ENCODE data around the gene DNPEP. TPM values are rescaled to one million over a fixed set of nuclear protein-coding genes. Genes with fewer than 3 reads are reported as not detected.

Gene DNPEP
- total RNA-seq, 1 donor from 2014 or later: 25.1 TPM

DNA sequence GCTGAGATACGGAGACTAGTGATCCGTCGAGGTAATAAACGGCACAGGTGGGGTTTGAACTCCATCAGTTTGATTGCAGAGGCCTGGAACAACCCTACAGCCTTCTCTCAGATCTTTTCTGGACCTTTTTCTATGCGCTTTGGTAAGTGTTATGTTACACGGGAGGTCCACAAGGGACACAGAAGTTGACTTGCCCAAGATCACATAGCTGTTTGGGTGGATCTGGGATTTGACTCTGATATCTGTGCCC, 1.1 kb upstream of the DNPEP start:
- H3K9me3 ChIP-seq (ENCODE audit: control insufficient read depth in 3 of 3, low read length in 3 of 3): no peaks in the 10 kb centered on the region
- H3K36me3 ChIP-seq (ENCODE audit: control insufficient read depth in 3 of 3, insufficient read depth in 3 of 3, low read length in 3 of 3): peaks cover 25 to 26% (median 25%) of the 10 kb centered on the region in 3 donors
- H3K27ac ChIP-seq (ENCODE audit: low read depth, low read length): peak overlapping the region; percentile 86
- peaks cover 13 to 25% (median 13%) of the 10 kb centered on the region in 3 donors for H3K4me1 ChIP-seq (ENCODE audit: control insufficient read depth in 3 of 3, insufficient read depth in 3 of 3, low read length in 3 of 3)
- H3K27me3 ChIP-seq (ENCODE audit: control insufficient read depth in 3 of 3, insufficient read depth in 3 of 3, low read length in 3 of 3): no peaks in the 10 kb centered on the region
- H3K4me3 ChIP-seq (ENCODE audit: low read length in 3 of 3): peak overlapping the region; percentile 54 to 61 (median 58)
- H3K9ac ChIP-seq (ENCODE audit: low read depth in 1 of 3, low read length in 3 of 3): peak overlapping the region; percentile 36 to 77 (median 71)

GRCh38 chr2:219388121-219388906, 602 bp upstream of the DNPEP start:
- Histone ChIP-seq H3K4me1 (ENCODE audit: control insufficient read depth in 3 of 3, insufficient read depth in 3 of 3, low read length in 3 of 3) (peaks cover 13 to 25% (median 13%) of the 10 kb centered on the region in 3 donors), H3K9me3 (ENCODE audit: control insufficient read depth in 3 of 3, low read length in 3 of 3) (no peaks in the 10 kb centered on the region), H3K9ac (ENCODE audit: low read depth in 1 of 3, low read length in 3 of 3) (peak overlapping the region; percentile 36 to 77 (median 71)), H3K36me3 (ENCODE audit: control insufficient read depth in 3 of 3, insufficient read depth in 3 of 3, low read length in 3 of 3) (peaks cover 26 to 31% (median 29%) of the 10 kb centered on the region in 3 donors), H3K27me3 (ENCODE audit: control insufficient read depth in 3 of 3, insufficient read depth in 3 of 3, low read length in 3 of 3) (no peaks in the 10 kb centered on the region), H3K4me3 (ENCODE audit: low read length in 3 of 3) (peak overlapping the region; percentile 54 to 61 (median 58)), H3K27ac (ENCODE audit: low read depth, low read length) (peak overlapping the region; percentile 86)

DNA sequence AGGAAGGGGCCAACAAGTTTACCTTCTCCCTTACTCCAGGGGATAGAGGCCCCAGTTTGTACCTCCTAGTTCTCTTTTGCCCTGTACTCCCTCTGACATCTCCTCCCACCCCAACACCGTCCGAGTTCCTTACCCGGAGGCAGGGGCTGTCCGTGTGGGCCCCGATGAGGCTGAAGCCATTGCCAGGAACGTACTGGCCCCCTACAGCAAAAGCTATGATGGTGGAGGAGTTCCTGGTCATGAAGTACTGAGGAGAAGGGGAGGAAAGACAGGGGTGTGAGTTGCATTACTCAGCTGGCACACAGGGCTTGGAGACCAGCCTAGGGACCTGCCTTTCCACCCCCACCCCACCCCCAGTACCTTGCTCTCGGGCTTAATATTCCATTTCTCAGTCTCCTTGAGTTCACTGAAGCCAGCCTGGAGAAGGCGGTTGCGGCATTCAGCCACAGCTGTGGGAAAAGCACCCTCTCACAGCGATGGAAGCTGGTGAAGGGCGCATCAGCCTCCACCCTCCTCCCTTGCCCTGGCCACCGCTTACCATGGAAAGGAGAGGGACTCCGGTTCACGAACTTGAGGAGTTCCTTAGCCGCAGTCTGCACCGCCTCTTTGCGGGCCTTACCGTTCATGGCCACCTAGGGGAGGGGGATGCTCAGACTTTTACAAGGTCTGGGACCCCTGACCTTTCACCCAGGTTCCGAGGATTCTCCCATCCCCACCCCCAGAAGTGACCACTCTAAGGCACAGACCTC, 1.0 kb downstream of the DNPEP start:
- H3K27ac ChIP-seq (ENCODE audit: low read depth, low read length): peak overlapping the region; percentile 91
- no peaks in the 10 kb centered on the region for H3K9me3 ChIP-seq (ENCODE audit: control insufficient read depth in 3 of 3, low read length in 3 of 3)
- H3K36me3 ChIP-seq (ENCODE audit: control insufficient read depth in 3 of 3, insufficient read depth in 3 of 3, low read length in 3 of 3): peaks cover 41 to 45% (median 43%) of the 10 kb centered on the region in 3 donors
- peak overlapping the region; percentile 92 to 97 (median 93) for H3K9ac ChIP-seq (ENCODE audit: low read depth in 1 of 3, low read length in 3 of 3)
- peak overlapping the region; percentile 83 to 92 (median 91) for H3K4me3 ChIP-seq (ENCODE audit: low read length in 3 of 3)
- no peaks in the 10 kb centered on the region for H3K27me3 ChIP-seq (ENCODE audit: control insufficient read depth in 3 of 3, insufficient read depth in 3 of 3, low read length in 3 of 3)
- peaks cover 13 to 25% (median 13%) of the 10 kb centered on the region in 3 donors for H3K4me1 ChIP-seq (ENCODE audit: control insufficient read depth in 3 of 3, insufficient read depth in 3 of 3, low read length in 3 of 3)

DNA sequence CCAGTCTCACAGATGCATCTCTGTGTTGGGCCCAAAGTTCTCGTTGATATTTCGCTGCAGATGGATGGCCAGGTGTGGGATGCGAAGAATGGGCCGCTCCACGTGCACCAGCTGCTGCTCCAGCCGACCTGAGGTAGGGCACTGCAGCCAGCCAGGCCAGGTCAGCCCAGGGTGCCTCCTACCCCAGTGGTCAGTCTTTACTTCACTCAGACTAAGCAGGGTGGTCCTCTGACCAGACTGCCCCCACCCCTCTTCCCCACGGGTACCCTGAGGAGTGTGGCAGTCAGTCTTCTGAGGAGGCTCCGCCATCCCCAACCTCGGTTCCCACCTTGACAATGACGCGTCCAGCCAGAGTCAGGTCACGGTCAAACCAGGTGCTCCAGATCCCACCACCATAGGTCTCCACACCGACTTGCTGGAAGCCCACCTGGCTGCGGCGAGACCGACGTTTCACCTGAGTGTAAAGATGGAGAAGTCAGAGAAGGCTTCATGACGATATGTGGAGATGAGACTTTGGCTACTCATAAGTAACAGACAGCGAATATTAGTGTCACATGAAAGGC, 1.7 kb downstream of the DNPEP start:
- Histone ChIP-seq H3K27me3 (ENCODE audit: control insufficient read depth in 3 of 3, insufficient read depth in 3 of 3, low read length in 3 of 3) (no peaks in the 10 kb centered on the region), H3K9me3 (ENCODE audit: control insufficient read depth in 3 of 3, low read length in 3 of 3) (no peaks in the 10 kb centered on the region), H3K4me3 (ENCODE audit: low read length in 3 of 3) (no peak overlapping the region), H3K4me1 (ENCODE audit: control insufficient read depth in 3 of 3, insufficient read depth in 3 of 3, low read length in 3 of 3) (peaks cover 13 to 25% (median 13%) of the 10 kb centered on the region in 3 donors), H3K9ac (ENCODE audit: low read depth in 1 of 3, low read length in 3 of 3) (peak overlapping the region in 1 of 3 donors; percentile 25), H3K36me3 (ENCODE audit: control insufficient read depth in 3 of 3, insufficient read depth in 3 of 3, low read length in 3 of 3) (peaks cover 48 to 51% (median 50%) of the 10 kb centered on the region in 3 donors), H3K27ac (ENCODE audit: low read depth, low read length) (no peak overlapping the region)

- H3K4me1 ChIP-seq (ENCODE audit: control insufficient read depth in 3 of 3, insufficient read depth in 3 of 3, low read length in 3 of 3): peaks cover 13 to 25% (median 13%) of the 10 kb centered on the region in 3 donors
- no peaks in the 10 kb centered on the region for H3K9me3 ChIP-seq (ENCODE audit: control insufficient read depth in 3 of 3, low read length in 3 of 3)
- H3K27me3 ChIP-seq (ENCODE audit: control insufficient read depth in 3 of 3, insufficient read depth in 3 of 3, low read length in 3 of 3): no peaks in the 10 kb centered on the region
- H3K4me3 ChIP-seq (ENCODE audit: low read length in 3 of 3): no peak overlapping the region
- peaks cover 55 to 59% (median 56%) of the 10 kb centered on the region in 3 donors for H3K36me3 ChIP-seq (ENCODE audit: control insufficient read depth in 3 of 3, insufficient read depth in 3 of 3, low read length in 3 of 3)
- no peak overlapping the region for H3K9ac ChIP-seq (ENCODE audit: low read depth in 1 of 3, low read length in 3 of 3)
- no peak overlapping the region for H3K27ac ChIP-seq (ENCODE audit: low read depth, low read length)
Measured at GRCh38 chr2:219384859-219385258, 2.9 kb downstream of the DNPEP start.

DNA sequence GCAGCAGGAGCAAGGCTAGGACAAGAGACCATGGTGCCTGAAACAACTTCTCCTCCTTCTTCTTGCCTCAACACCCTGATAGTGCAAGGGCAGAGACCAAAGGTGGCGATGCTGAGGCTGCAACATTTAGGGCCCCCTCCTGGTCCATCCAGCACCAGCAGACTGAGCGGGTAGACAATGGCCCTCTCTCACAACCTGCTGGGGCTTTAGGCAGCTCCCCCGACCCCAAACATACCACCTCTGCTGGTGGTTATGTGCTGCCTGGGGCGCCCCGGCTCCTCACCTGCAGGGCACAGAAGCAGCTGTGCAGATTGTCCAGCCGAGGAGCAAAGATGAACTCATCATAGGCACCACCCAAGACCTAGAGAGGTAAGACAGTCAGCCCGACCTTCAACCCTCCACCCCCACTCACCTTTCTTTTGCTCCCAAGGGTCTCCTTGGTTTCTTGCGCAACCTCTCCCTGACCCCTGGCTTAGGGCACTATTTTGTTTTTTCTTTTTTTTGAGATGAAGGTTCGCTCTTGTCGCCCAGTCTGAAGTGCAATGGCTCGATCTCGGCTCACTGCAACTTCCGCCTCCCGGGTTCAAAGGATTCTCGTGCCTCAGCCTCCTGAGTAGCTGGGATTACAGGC, 3.5 kb downstream of the DNPEP start:
- H3K9ac ChIP-seq (ENCODE audit: low read depth in 1 of 3, low read length in 3 of 3): no peak overlapping the region
- peaks cover 13 to 25% (median 13%) of the 10 kb centered on the region in 3 donors for H3K4me1 ChIP-seq (ENCODE audit: control insufficient read depth in 3 of 3, insufficient read depth in 3 of 3, low read length in 3 of 3)
- H3K9me3 ChIP-seq (ENCODE audit: control insufficient read depth in 3 of 3, low read length in 3 of 3): no peaks in the 10 kb centered on the region
- no peak overlapping the region for H3K4me3 ChIP-seq (ENCODE audit: low read length in 3 of 3)
- peaks cover 55 to 59% (median 56%) of the 10 kb centered on the region in 3 donors for H3K36me3 ChIP-seq (ENCODE audit: control insufficient read depth in 3 of 3, insufficient read depth in 3 of 3, low read length in 3 of 3)
- no peak overlapping the region for H3K27ac ChIP-seq (ENCODE audit: low read depth, low read length)
- no peaks in the 10 kb centered on the region for H3K27me3 ChIP-seq (ENCODE audit: control insufficient read depth in 3 of 3, insufficient read depth in 3 of 3, low read length in 3 of 3)

DNA sequence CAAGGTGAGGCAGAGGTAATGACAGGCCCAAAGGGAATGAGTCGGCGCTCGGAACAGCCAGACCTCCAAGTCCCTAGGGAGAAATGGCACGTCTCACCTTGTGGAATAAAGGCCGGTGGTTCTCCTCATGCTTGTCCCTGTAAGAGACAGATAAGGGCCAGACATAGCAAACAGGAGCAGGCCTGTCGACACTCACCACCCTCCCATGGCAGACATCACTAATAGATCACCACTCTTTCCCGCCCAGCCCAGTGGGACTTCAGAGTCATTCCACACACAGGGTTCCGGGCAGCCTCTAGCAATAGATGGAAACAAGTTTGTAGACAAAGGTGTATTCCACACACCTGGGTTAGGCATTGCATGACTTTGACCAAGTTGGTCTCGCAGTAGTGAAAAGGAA, 6.3 kb downstream of the DNPEP start:
- no peaks in the 10 kb centered on the region for H3K27me3 ChIP-seq (ENCODE audit: control insufficient read depth in 3 of 3, insufficient read depth in 3 of 3, low read length in 3 of 3)
- no peak overlapping the region for H3K9ac ChIP-seq (ENCODE audit: low read depth in 1 of 3, low read length in 3 of 3)
- H3K27ac ChIP-seq (ENCODE audit: low read depth, low read length): no peak overlapping the region
- H3K4me3 ChIP-seq (ENCODE audit: low read length in 3 of 3): no peak overlapping the region
- peaks cover 6 to 17% (median 9%) of the 10 kb centered on the region in 3 donors for H3K4me1 ChIP-seq (ENCODE audit: control insufficient read depth in 3 of 3, insufficient read depth in 3 of 3, low read length in 3 of 3)
- no peaks in the 10 kb centered on the region for H3K9me3 ChIP-seq (ENCODE audit: control insufficient read depth in 3 of 3, low read length in 3 of 3)
- H3K36me3 ChIP-seq (ENCODE audit: control insufficient read depth in 3 of 3, insufficient read depth in 3 of 3, low read length in 3 of 3): peaks cover 52 to 59% (median 59%) of the 10 kb centered on the region in 3 donors

- no peak overlapping the region for H3K9ac ChIP-seq (ENCODE audit: low read depth in 1 of 3, low read length in 3 of 3)
- H3K27me3 ChIP-seq (ENCODE audit: control insufficient read depth in 3 of 3, insufficient read depth in 3 of 3, low read length in 3 of 3): no peaks in the 10 kb centered on the region
- H3K4me1 ChIP-seq (ENCODE audit: control insufficient read depth in 3 of 3, insufficient read depth in 3 of 3, low read length in 3 of 3): peaks cover 5 to 12% (median 9%) of the 10 kb centered on the region in 3 donors
- peaks cover 47 to 54% (median 54%) of the 10 kb centered on the region in 3 donors for H3K36me3 ChIP-seq (ENCODE audit: control insufficient read depth in 3 of 3, insufficient read depth in 3 of 3, low read length in 3 of 3)
- H3K9me3 ChIP-seq (ENCODE audit: control insufficient read depth in 3 of 3, low read length in 3 of 3): no peaks in the 10 kb centered on the region
- no peak overlapping the region for H3K4me3 ChIP-seq (ENCODE audit: low read length in 3 of 3)
- no peak overlapping the region for H3K27ac ChIP-seq (ENCODE audit: low read depth, low read length)
Measured at GRCh38 chr2:219380926-219381325, 6.8 kb downstream of the DNPEP start.

GRCh38 chr2:219378163-219378851, 9.4 kb downstream of the DNPEP start:
- Histone ChIP-seq H3K4me3 (ENCODE audit: low read length in 3 of 3) (no peak overlapping the region), H3K27me3 (ENCODE audit: control insufficient read depth in 3 of 3, insufficient read depth in 3 of 3, low read length in 3 of 3) (no peaks in the 10 kb centered on the region), H3K4me1 (ENCODE audit: control insufficient read depth in 3 of 3, insufficient read depth in 3 of 3, low read length in 3 of 3) (peaks cover 5 to 7% (median 7%) of the 10 kb centered on the region in 3 donors), H3K9ac (ENCODE audit: low read depth in 1 of 3, low read length in 3 of 3) (peak overlapping the region; percentile 10 to 58 (median 20)), H3K36me3 (ENCODE audit: control insufficient read depth in 3 of 3, insufficient read depth in 3 of 3, low read length in 3 of 3) (peaks cover 44 to 46% (median 45%) of the 10 kb centered on the region in 3 donors), H3K9me3 (ENCODE audit: control insufficient read depth in 3 of 3, low read length in 3 of 3) (no peaks in the 10 kb centered on the region), H3K27ac (ENCODE audit: low read depth, low read length) (peak overlapping the region; percentile 74)

All from skeletal muscle tissue (tissue), 4 donors.